Testis (tissue), 3 donors: Measurements from ENCODE around the gene TNNT2. TPM values are rescaled to one million over a fixed set of nuclear protein-coding genes. Genes with fewer than 3 reads are reported as not detected.

Source experiments
- DNase-seq: peaks from one replicate; pipeline ENCODE4 v3.0.0-alpha.2; 2019
- H3K27ac ChIP-seq, 2 donors: fragments of 200-600 bp; sonication (generic); one replicate each; pipeline ENCODE4 v1.5.1; 2019
- H3K27me3 ChIP-seq: fragments of 200-600 bp; sonication (generic); one replicate; pipeline ENCODE4 v1.5.1; 2019
- H3K36me3 ChIP-seq: fragments of 200-600 bp; sonication (generic); one replicate; pipeline ENCODE4 v1.5.1; 2017; ENCODE audit warnings: low read depth; ENCODE audit errors: missing control alignments
- H3K4me1 ChIP-seq: fragments of 200-600 bp; sonication (generic); one replicate; pipeline ENCODE4 v1.5.1; 2019
- H3K4me3 ChIP-seq, 2 donors: fragments of 200-600 bp; sonication (generic); one replicate each; pipeline ENCODE4 v1.5.1; 2017 to 2019
- H3K9me3 ChIP-seq: fragments of 200-600 bp; sonication (generic); one replicate; pipeline ENCODE4 v1.5.1; 2017
- POLR2A ChIP-seq: fragments of 450-650 bp; IDR thresholded peaks from one replicate; pipeline ENCODE4 v1.6.1; 2017; ENCODE audit warnings: antibody characterized with exemption, mild to moderate bottlenecking, moderate library complexity
- WGBS, 2 donors: methylation state at CpG; one replicate each; pipeline ENCODE4 v1.1.5; 2018; 5-methylcytosine and 5-hydroxymethylcytosine counted together
- intact Hi-C: fragments of 100-400 bp; cut with DNase I; formaldehyde crosslinking; loops from one replicate; pipeline ENCODE4 v1.15.1; 2023; ENCODE audit warnings: low total_unique reads
- polyA plus RNA-seq: library from polyadenylated mRNA; stranded (reverse); fragments of 350-450 nt; fragmentation: Illumina TruSeq; extraction: RNeasy Lipid Tissue Mini Kit (QIAGEN cat#74804); gene quantifications from one replicate; pipeline ENCODE4 v1.2.3, GENCODE V29; 2014; ENCODE audit warnings: low read depth, low replicate concordance; ENCODE audit not compliant: insufficient read depth
- total RNA-seq, 2 donors: library from RNA; depleted of rRNA; stranded (reverse); fragments of >200 nt; gene quantifications; one replicate each; pipeline ENCODE4 v1.2.3, GENCODE V29; 2016
- TF ChIP-seq, protein P1 (sequence below), 3 experiments: fragments of 450-650 bp in 2 of 3; fragments of 200-600 bp in 1 of 3; sonication (generic) in 1 of 3; IDR thresholded peaks; one replicate each; pipeline ENCODE4 v1.5.1; 2016 to 2019; ENCODE audit warnings: antibody characterized with exemption in 3 of 3, mild to moderate bottlenecking in 2 of 3, moderate library complexity in 1 of 3

The TNNT2 gene
- total and polyA plus RNA-seq, 3 donors from 2014 or later, result 0.79 to 2.7 (median 1.1) TPM

DNA sequence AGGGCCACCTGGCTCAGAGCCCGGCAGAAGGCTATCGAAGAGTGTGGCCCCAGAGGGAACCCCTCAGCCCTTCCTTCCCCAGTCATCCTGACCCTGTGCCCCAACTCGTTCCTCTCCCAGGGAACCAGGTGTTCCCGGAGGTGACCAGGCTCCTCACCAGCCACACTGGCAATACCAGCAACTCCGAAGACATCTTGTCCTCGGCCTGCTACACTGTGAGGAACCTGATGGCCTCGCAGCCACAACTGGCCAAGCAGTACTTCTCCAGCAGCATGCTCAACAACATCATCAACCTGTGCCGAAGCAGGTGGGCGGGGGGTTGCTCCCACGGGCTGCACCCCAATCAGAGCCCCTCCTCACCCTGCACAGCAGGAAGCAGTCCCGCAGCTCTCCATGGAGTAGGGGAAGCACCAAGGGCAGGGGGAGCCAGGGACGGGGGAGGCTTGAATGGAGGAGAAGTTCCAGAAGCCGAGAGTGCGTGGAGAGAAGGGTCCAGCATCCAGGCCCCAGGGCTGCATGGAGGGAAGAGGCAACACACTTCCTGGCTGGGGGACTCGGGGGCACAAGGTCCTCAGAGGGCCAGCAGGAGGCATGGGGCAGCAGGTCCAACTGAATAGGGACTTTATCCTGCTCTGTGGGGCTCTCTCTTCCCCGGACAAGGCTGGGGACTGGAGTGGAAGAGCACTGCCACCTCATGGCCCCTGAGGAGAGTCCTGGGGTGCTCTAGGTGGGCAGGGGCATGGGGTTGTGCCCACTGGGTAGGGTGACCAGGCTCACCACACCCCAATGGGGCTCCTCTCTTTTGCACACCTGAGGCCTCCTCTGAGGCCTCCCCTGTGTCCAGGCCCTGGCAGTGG, 52.4 kb downstream of the TNNT2 start:
- 80 to 82% methylated on average over 11 to 16 of the region's 16 CpGs for WGBS, 2 donors
- no peaks in the 10 kb centered on the region for H3K9me3 ChIP-seq
- no peaks in the 10 kb centered on the region for H3K27me3 ChIP-seq
- no peaks in the 10 kb centered on the region for H3K4me1 ChIP-seq
- H3K4me3 ChIP-seq, result no peak overlapping the region
- no peak for TF ChIP-seq POLR2A
- TF ChIP-seq, protein P1, sequence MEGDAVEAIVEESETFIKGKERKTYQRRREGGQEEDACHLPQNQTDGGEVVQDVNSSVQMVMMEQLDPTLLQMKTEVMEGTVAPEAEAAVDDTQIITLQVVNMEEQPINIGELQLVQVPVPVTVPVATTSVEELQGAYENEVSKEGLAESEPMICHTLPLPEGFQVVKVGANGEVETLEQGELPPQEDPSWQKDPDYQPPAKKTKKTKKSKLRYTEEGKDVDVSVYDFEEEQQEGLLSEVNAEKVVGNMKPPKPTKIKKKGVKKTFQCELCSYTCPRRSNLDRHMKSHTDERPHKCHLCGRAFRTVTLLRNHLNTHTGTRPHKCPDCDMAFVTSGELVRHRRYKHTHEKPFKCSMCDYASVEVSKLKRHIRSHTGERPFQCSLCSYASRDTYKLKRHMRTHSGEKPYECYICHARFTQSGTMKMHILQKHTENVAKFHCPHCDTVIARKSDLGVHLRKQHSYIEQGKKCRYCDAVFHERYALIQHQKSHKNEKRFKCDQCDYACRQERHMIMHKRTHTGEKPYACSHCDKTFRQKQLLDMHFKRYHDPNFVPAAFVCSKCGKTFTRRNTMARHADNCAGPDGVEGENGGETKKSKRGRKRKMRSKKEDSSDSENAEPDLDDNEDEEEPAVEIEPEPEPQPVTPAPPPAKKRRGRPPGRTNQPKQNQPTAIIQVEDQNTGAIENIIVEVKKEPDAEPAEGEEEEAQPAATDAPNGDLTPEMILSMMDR (IDR thresholded peaks at IDR 0.05), result no peak
- intact Hi-C loops, result no loop called here
- DNase-seq, result no peak
- H3K36me3 ChIP-seq, result no peaks in the 10 kb centered on the region
- H3K27ac ChIP-seq, result no peak overlapping the region

- TF ChIP-seq, protein P1 (IDR thresholded peaks at IDR 0.05), result no peak
- no peak for TF ChIP-seq POLR2A
- intact Hi-C loops, result no loop called here
- no peak overlapping the region for H3K27ac ChIP-seq
- H3K4me1 ChIP-seq, result no peaks in the 10 kb centered on the region
- no peak overlapping the region for H3K4me3 ChIP-seq
- 95% methylated on average over 4 of the region's 4 CpGs; no CpG with 5 or more reads in 1 of the 2 donors for WGBS, 2 donors
- no peak for DNase-seq
- H3K27me3 ChIP-seq, result no peaks in the 10 kb centered on the region
- no peaks in the 10 kb centered on the region for H3K9me3 ChIP-seq
- no peaks in the 10 kb centered on the region for H3K36me3 ChIP-seq
These were observed 53.2 kb downstream of the TNNT2 start for GRCh38 chr1:201324306-201324705.

DNA sequence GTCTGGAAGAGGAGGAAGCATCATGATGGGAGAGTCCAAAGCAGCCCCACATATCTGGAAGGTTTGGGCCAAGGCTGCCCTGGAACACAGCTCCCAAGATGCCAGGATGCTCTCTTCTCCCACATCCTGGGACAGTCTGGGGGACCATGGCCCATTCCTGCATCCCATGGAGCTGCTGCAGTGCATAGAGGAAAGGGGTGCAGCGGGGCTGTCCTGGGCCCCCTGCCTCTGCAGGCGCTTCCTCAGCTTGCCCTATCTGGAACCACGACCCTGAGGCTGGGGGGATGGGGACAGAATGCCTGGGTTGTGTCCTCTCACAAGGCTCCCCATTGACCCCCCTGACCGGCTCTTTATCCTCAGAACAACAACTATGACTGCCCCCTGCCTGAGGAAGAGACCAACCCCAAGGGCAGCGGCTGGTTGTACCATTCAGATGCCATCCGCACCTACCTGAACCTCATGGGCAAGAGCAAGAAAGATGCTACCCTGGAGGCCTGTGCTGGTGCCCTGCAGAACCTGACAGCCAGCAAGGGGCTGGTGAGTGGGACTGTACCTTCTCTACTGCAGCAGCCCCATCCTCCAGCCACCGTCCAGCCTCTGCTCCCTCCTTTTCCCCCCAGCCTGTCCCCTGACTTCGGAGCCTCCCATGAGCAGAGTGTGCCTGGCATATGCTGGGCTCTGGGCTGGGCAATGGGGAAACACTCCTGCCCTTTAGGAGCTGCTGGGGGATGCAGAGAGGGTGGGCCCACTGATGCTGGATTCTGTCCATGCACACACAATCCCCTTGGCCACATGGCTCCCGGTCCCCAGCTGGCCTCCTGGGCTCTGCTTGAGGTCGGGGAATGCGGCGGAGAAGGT, 54.6 kb downstream of the TNNT2 start:
- Histone ChIP-seq H3K4me1 (no peaks in the 10 kb centered on the region), H3K4me3 (no peak overlapping the region), H3K27me3 (no peaks in the 10 kb centered on the region), H3K27ac (no peak overlapping the region), H3K36me3 (no peaks in the 10 kb centered on the region), H3K9me3 (no peaks in the 10 kb centered on the region)
- no peak for TF ChIP-seq POLR2A
- TF ChIP-seq, protein P1 (IDR thresholded peaks at IDR 0.05), result no peak
- intact Hi-C loops, result no loop called here
- DNase-seq, result no peak
- 85 to 92% methylated on average over 10 to 12 of the region's 12 CpGs for WGBS, 2 donors

GRCh38 chr1:201321826-201322390, 55.6 kb downstream of the TNNT2 start:
- Histone ChIP-seq H3K4me3 (no peak overlapping the region), H3K27ac (no peak overlapping the region), H3K4me1 (no peaks in the 10 kb centered on the region), H3K27me3 (no peaks in the 10 kb centered on the region), H3K36me3 (no peaks in the 10 kb centered on the region), H3K9me3 (no peaks in the 10 kb centered on the region)
- intact Hi-C loops, result no loop called here
- no peak for DNase-seq
- TF ChIP-seq POLR2A, result no peak
- TF ChIP-seq, protein P1 (IDR thresholded peaks at IDR 0.05), result no peak
- WGBS, 2 donors, result 91% methylated on average over 15 of the region's 15 CpGs; no CpG with 5 or more reads in 1 of the 2 donors
